Astrocyte of the spinal cord (primary cell): Measurements from ENCODE around the gene GNMT.

Experiments
- DNase-seq: peaks from one replicate; pipeline ENCODE4 v3.0.0; 2011; ENCODE audit warnings: low read depth, low spot score
- H3K4me3 ChIP-seq: 2 replicates; pipeline ENCODE4 v1.5.1; 2011; ENCODE audit warnings: low read depth, mild to moderate bottlenecking, low read length, moderate library complexity
- CTCF ChIP-seq: IDR thresholded peaks from 2 replicates; pipeline ENCODE4 v1.5.1; 2012; ENCODE audit warnings: low read depth, mild to moderate bottlenecking, low read length, inconsistent platforms
- in situ Hi-C: cut with HindIII; loops from 2 replicates; pipeline ENCODE4 v1.10.0; 2017; ENCODE audit warnings: low sequenced_read_pairs

GNMT gene

GRCh38 chr6:42935322-42935721 is 25.2 kb upstream of the GNMT start:
- no peak for TF ChIP-seq CTCF
- DNase-seq = no peak
- in situ Hi-C loops = no loop called here
- no peak overlapping the region for H3K4me3 ChIP-seq

GRCh38 chr6:42936398-42936797 is 24.2 kb upstream of the GNMT start:
- in situ Hi-C loops = no loop called here
- no peak for DNase-seq
- no peak for TF ChIP-seq CTCF
- H3K4me3 ChIP-seq = no peak overlapping the region

- no peak overlapping the region for H3K4me3 ChIP-seq
- in situ Hi-C loops = no loop called here
- TF ChIP-seq CTCF = no peak
- DNase-seq = no peak
Measured at GRCh38 chr6:42937548-42938427, 22.8 kb upstream of the GNMT start.

GRCh38 chr6:42938428-42938796 is 22.1 kb upstream of the GNMT start:
- in situ Hi-C loops = no loop called here

GRCh38 chr6:42938987-42939809 is 21.4 kb upstream of the GNMT start:
- in situ Hi-C loops = no loop called here
- H3K4me3 ChIP-seq = no peak overlapping the region
- TF ChIP-seq CTCF = no peak
- no peak for DNase-seq

More at GRCh38 chr6:42938428-42938796, 22.1 kb upstream of the GNMT start:
- no peak for DNase-seq
- no peak overlapping the region for H3K4me3 ChIP-seq
- no peak for TF ChIP-seq CTCF

GRCh38 chr6:42939810-42940167 is 20.8 kb upstream of the GNMT start:
- no peak for TF ChIP-seq CTCF
- no peak overlapping the region for H3K4me3 ChIP-seq
- in situ Hi-C loops = no loop called here
- DNase-seq = no peak
